GM12878 (cell line): Measurements from ENCODE around the gene FETUB. TPM values are rescaled to one million over a fixed set of nuclear protein-coding genes. Genes with fewer than 3 reads are reported as not detected.

Source experiments
- ATAC-seq: fragments of 200-7000 bp; cut with Tn5 transposase; 3 replicates; pipeline ENCODE4 v1.9.1; 2020; ENCODE audit warnings: mild to moderate bottlenecking, moderate library complexity
- BruUV-seq: library from RNA; stranded (reverse); fragments of 400-500 nt; replicated peaks from 2 replicates; lab custom pipeline; 2021; lab: Mats Ljungman, UMichigan
- CTCF ChIA-PET: fragments of 300-600 bp; sonication (Branson Sonifier 250); formaldehyde crosslinking; extraction: SDS; loops from one replicate; lab custom pipeline; 2021; ENCODE audit warnings: inconsistent platforms; lab: Yijun Ruan, JAX
- POLR2A ChIA-PET: fragments of 350-600 bp; formaldehyde crosslinking; extraction: SDS; loops from one replicate; lab custom pipeline; 2021; ENCODE audit warnings: inconsistent platforms; lab: Charles Lee
- RAD21 ChIA-PET: fragments of 300-600 bp; sonication (Branson Sonifier 250); formaldehyde crosslinking; loops from one replicate; lab custom pipeline; 2023; ENCODE audit warnings: antibody characterized with exemption; ENCODE audit not compliant: unreplicated experiment; lab: Charles Lee
- SMC1A ChIA-PET: fragments of 300-600 bp; sonication (Branson Sonifier 250); formaldehyde crosslinking; loops from one replicate; lab custom pipeline; 2023; ENCODE audit not compliant: unreplicated experiment, uncharacterized antibody; lab: Charles Lee
- DNase-seq: peaks from one replicate; pipeline ENCODE4 v3.0.0-alpha.2; 2011; ENCODE audit warnings: low read depth, low spot score
- FAIRE-seq: peaks from 3 replicates; lab custom pipeline; 2011; peaks lifted over from hg19 to GRCh38; lab: Jason Lieb, UNC
- H2AFZ ChIP-seq: 2 replicates; pipeline ENCODE4 v1.6.0; 2011; ENCODE audit warnings: low read depth, low read length, control low read depth; ENCODE audit not compliant: control insufficient read depth
- H3K27ac ChIP-seq: 2 replicates; pipeline ENCODE4 v1.5.1; 2011; ENCODE audit warnings: control low read depth; ENCODE audit not compliant: control insufficient read depth, insufficient read depth
- H3K27me3 ChIP-seq, 2 experiments: replicated peaks in 1 of 2; 2 replicates each; pipeline versions ENCODE4 v1.6.0 to v1.6.1; 2011; ENCODE audit warnings: low read length in 1 of 2; ENCODE audit not compliant: control insufficient read depth in 2 of 2, insufficient read depth in 2 of 2
- H3K36me3 ChIP-seq, 2 experiments: 2 replicates each; pipeline ENCODE4 v1.5.1; 2011; ENCODE audit warnings: low read length in 1 of 2; ENCODE audit not compliant: control insufficient read depth in 2 of 2, insufficient read depth in 2 of 2
- H3K4me1 ChIP-seq: 2 replicates; pipeline ENCODE4 v1.6.1; 2011; ENCODE audit warnings: mild to moderate bottlenecking, low read length, moderate library complexity, mixed read lengths; ENCODE audit not compliant: control insufficient read depth, insufficient read depth
- H3K4me2 ChIP-seq: 2 replicates; pipeline ENCODE4 v1.6.0; 2011; ENCODE audit warnings: control low read depth; ENCODE audit not compliant: control insufficient read depth, insufficient read depth
- H3K4me3 ChIP-seq: fragments of 200-600 bp; sonication (generic); 2 replicates; pipeline ENCODE4 v1.5.1; 2016
- H3K79me2 ChIP-seq: 2 replicates; pipeline ENCODE4 v1.6.0; 2011; ENCODE audit warnings: low read length; ENCODE audit not compliant: control insufficient read depth, insufficient read depth
- H3K9ac ChIP-seq: 2 replicates; pipeline ENCODE4 v1.8.0; 2011; ENCODE audit warnings: low read length, control low read depth, mixed read lengths; ENCODE audit not compliant: control insufficient read depth, insufficient read depth
- H3K9me3 ChIP-seq: replicated peaks from 3 replicates; pipeline ENCODE4 v1.5.1; 2011; ENCODE audit warnings: mild to moderate bottlenecking, low read length; ENCODE audit not compliant: control insufficient read depth, insufficient read depth
- H4K20me1 ChIP-seq: 2 replicates; pipeline ENCODE4 v1.6.0; 2011; ENCODE audit not compliant: control insufficient read depth, insufficient read depth
- CBFB ChIP-seq: IDR thresholded peaks from 2 replicates; pipeline ENCODE4 v1.6.1; 2016; ENCODE audit warnings: antibody characterized with exemption, low read depth
- EGR1 ChIP-seq, 2 experiments: IDR thresholded peaks; 1 replicate in 1 of 2; 2 replicates in 1 of 2; pipeline ENCODE4 v1.6.1; 2011 to 2012; ENCODE audit warnings: low read depth in 2 of 2, low read length in 2 of 2, borderline replicate concordance in 1 of 2, mild to moderate bottlenecking in 1 of 2, moderate library complexity in 1 of 2
- EZH2 ChIP-seq: IDR thresholded peaks from 2 replicates; pipeline ENCODE4 v1.6.1; 2012; ENCODE audit warnings: low read depth, mild to moderate bottlenecking, control low read depth, inconsistent platforms, low read length, borderline replicate concordance; ENCODE audit not compliant: control insufficient read depth
- FOS ChIP-seq: IDR thresholded peaks from 3 replicates; pipeline ENCODE4 v1.6.1; 2011; ENCODE audit warnings: borderline replicate concordance; ENCODE audit not compliant: insufficient read length; ENCODE audit errors: extremely low read depth
- FOXK2 ChIP-seq: fragments of 450-650 bp; IDR thresholded peaks from 2 replicates; pipeline ENCODE4 v1.6.1; 2017; ENCODE audit warnings: mild to moderate bottlenecking, moderate library complexity
- MEF2A ChIP-seq: IDR thresholded peaks from 2 replicates; pipeline ENCODE4 v1.6.1; 2011; ENCODE audit warnings: low read depth, mild to moderate bottlenecking, low read length, moderate library complexity; ENCODE audit not compliant: insufficient read depth
- MTA2 ChIP-seq: fragments of 450-650 bp; IDR thresholded peaks from 2 replicates; pipeline ENCODE4 v1.6.1; 2016; ENCODE audit warnings: low read depth, mild to moderate bottlenecking, moderate library complexity
- POU2F2 ChIP-seq: IDR thresholded peaks from 3 replicates; pipeline ENCODE4 v1.6.1; 2011; ENCODE audit warnings: low read depth, mild to moderate bottlenecking, low read length, borderline replicate concordance
- SRF ChIP-seq, 2 experiments: IDR thresholded peaks; 2 replicates each; pipeline ENCODE4 v1.6.1; 2011; ENCODE audit warnings: low read depth in 2 of 2, low read length in 2 of 2, mild to moderate bottlenecking in 1 of 2, moderate library complexity in 1 of 2
- WGBS: methylation state at CpG from one replicate; pipeline ENCODE4 v1.1.6; 2016; ENCODE audit warnings: low lambda C conversion rate; ENCODE audit not compliant: insufficient replicate concordance, insufficient coverage; ENCODE audit errors: missing lambda C conversion rate; 5-methylcytosine and 5-hydroxymethylcytosine counted together
- in situ Hi-C: fragments of 300-500 bp; cut with MboI; formaldehyde crosslinking; loops from 9 replicates; pipeline ENCODE4 v1.14.3; 2018; ENCODE audit warnings: mixed read lengths
- intact Hi-C: fragments of 100-400 bp; cut with micrococcal nuclease; formaldehyde crosslinking; loops from one replicate; pipeline ENCODE4 v1.14.2; 2022; ENCODE audit not compliant: unreplicated experiment
- polyA plus RNA-seq, 11 experiments: library from polyadenylated mRNA; depleted of rRNA in 4 of 11; unstranded in 6 of 11; stranded (reverse) in 5 of 11; fragments of >200 nt; fragmentation: Nextera tagmentation in 4 of 11; fragmentation: Illumina TruSeq in 1 of 11; extraction: Ambion mirVana in 4 of 11; extraction: Trizol in 1 of 11; gene quantifications; 1 replicate in 1 of 11; 2 replicates in 10 of 11; pipeline versions ENCODE4 v1.2.1 to v1.2.3, GENCODE V29; 2011 to 2016; ENCODE audit warnings: inconsistent platforms in 2 of 11, missing spikeins in 2 of 11, low read depth in 1 of 11
- total RNA-seq, 4 experiments: library from RNA; depleted of rRNA in 3 of 4; stranded (reverse); fragments of >200 nt in 3 of 4; fragmentation: Illumina TruSeq in 1 of 4; extraction: Trizol in 1 of 4; gene quantifications; 2 replicates each; pipeline versions ENCODE4 v1.2.1 to v1.2.3, GENCODE V29; 2013 to 2021
- TF ChIP-seq, protein P1 (sequence below): fragments of 450-650 bp; IDR thresholded peaks from 2 replicates; pipeline ENCODE4 v1.6.1; 2017; ENCODE audit warnings: mild to moderate bottlenecking, low read depth, inconsistent platforms; ENCODE audit not compliant: poor library complexity, severe bottlenecking
- TF ChIP-seq, protein P2 (sequence below): fragments of 450-650 bp; IDR thresholded peaks from 2 replicates; pipeline ENCODE4 v1.6.1; 2017; ENCODE audit warnings: borderline replicate concordance
- TF ChIP-seq, protein P3 (sequence below): IDR thresholded peaks from 2 replicates; pipeline ENCODE4 v1.6.1; 2012; ENCODE audit warnings: mild to moderate bottlenecking, low read depth, low read length

The FETUB gene
- total and polyA plus RNA-seq, 10 of the 15 experiments (the other 5 are each of a cell fraction or from before 2014, with no cell fraction given): not detected

DNA sequence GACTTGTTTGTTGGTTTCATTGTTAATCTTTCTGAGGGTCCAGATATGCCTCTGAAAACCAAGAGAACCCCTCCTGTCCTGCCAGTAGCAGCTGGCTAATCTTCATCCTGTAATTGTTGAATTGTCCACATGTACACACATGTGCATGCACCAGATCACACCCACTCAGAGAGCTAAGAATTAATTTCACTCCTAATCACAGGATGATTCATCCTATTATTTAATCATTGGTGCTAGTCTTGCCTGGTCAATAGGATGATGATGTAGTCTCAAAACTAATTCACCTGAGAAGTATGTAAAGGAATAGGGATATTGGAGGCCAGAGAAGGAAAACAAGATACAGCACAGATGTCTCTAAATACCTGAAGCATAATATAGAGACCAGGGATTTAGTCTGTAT is 35.1 kb upstream of the FETUB start (continued):
- TF ChIP-seq EGR1 (IDR thresholded peaks at IDR 0.05; ENCODE audit: borderline replicate concordance in 1 of 2, low read depth in 2 of 2, low read length in 2 of 2): no peak
- TF ChIP-seq, protein P1, sequence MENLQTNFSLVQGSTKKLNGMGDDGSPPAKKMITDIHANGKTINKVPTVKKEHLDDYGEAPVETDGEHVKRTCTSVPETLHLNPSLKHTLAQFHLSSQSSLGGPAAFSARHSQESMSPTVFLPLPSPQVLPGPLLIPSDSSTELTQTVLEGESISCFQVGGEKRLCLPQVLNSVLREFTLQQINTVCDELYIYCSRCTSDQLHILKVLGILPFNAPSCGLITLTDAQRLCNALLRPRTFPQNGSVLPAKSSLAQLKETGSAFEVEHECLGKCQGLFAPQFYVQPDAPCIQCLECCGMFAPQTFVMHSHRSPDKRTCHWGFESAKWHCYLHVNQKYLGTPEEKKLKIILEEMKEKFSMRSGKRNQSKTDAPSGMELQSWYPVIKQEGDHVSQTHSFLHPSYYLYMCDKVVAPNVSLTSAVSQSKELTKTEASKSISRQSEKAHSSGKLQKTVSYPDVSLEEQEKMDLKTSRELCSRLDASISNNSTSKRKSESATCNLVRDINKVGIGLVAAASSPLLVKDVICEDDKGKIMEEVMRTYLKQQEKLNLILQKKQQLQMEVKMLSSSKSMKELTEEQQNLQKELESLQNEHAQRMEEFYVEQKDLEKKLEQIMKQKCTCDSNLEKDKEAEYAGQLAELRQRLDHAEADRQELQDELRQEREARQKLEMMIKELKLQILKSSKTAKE: no peak
- no peak for TF ChIP-seq POU2F2
- TF ChIP-seq FOS: no peak

- SMC1A ChIA-PET: interaction anchor here (1.2 kb wide), 1 partner anchor 9 kb away, joined by 3 read pairs; no protein-coding TSS in a partner anchor
- H3K4me2 ChIP-seq: no peak overlapping the region
- CTCF ChIA-PET: interaction anchor here (1.8 to 3.9 kb wide), 2 partner anchors 9 to 11 kb away, joined by 6 to 22 read pairs; no protein-coding TSS in a partner anchor
- WGBS: 55% methylated on average over 5 of the region's 5 CpGs
- BruUV-seq: no TSS peak
- intact Hi-C loops: no loop called here
- ATAC-seq (no peak), FAIRE-seq (no peak), DNase-seq (no peak)
- POLR2A ChIA-PET: no interaction called here
- in situ Hi-C loops: loop anchor here (5.0 kb wide), 1 partner anchor 624 kb away; no protein-coding TSS in a partner anchor
- H3K4me1 ChIP-seq: no peaks in the 10 kb centered on the region
- no peak overlapping the region for H3K9ac ChIP-seq
- no peaks in the 10 kb centered on the region for H4K20me1 ChIP-seq
- H2AFZ ChIP-seq: no peak overlapping the region
- H3K4me3 ChIP-seq: no peak overlapping the region
- RAD21 ChIA-PET: no interaction called here
- H3K27ac ChIP-seq: no peak overlapping the region
- H3K9me3 ChIP-seq: no peaks in the 10 kb centered on the region
- H3K27me3 ChIP-seq: no peaks in the 10 kb centered on the region
- H3K79me2 ChIP-seq: no peaks in the 10 kb centered on the region
- no peaks in the 10 kb centered on the region for H3K36me3 ChIP-seq
- TF ChIP-seq, protein P2, sequence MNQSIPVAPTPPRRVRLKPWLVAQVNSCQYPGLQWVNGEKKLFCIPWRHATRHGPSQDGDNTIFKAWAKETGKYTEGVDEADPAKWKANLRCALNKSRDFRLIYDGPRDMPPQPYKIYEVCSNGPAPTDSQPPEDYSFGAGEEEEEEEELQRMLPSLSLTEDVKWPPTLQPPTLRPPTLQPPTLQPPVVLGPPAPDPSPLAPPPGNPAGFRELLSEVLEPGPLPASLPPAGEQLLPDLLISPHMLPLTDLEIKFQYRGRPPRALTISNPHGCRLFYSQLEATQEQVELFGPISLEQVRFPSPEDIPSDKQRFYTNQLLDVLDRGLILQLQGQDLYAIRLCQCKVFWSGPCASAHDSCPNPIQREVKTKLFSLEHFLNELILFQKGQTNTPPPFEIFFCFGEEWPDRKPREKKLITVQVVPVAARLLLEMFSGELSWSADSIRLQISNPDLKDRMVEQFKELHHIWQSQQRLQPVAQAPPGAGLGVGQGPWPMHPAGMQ: no peak
- TF ChIP-seq FOXK2 (no peak), SRF (IDR thresholded peaks at IDR 0.05; ENCODE audit: low read depth in 2 of 2, low read length in 2 of 2) (no peak), CBFB (no peak), MEF2A (no peak), EZH2 (no peak), MTA2 (no peak)
- TF ChIP-seq, protein P3, sequence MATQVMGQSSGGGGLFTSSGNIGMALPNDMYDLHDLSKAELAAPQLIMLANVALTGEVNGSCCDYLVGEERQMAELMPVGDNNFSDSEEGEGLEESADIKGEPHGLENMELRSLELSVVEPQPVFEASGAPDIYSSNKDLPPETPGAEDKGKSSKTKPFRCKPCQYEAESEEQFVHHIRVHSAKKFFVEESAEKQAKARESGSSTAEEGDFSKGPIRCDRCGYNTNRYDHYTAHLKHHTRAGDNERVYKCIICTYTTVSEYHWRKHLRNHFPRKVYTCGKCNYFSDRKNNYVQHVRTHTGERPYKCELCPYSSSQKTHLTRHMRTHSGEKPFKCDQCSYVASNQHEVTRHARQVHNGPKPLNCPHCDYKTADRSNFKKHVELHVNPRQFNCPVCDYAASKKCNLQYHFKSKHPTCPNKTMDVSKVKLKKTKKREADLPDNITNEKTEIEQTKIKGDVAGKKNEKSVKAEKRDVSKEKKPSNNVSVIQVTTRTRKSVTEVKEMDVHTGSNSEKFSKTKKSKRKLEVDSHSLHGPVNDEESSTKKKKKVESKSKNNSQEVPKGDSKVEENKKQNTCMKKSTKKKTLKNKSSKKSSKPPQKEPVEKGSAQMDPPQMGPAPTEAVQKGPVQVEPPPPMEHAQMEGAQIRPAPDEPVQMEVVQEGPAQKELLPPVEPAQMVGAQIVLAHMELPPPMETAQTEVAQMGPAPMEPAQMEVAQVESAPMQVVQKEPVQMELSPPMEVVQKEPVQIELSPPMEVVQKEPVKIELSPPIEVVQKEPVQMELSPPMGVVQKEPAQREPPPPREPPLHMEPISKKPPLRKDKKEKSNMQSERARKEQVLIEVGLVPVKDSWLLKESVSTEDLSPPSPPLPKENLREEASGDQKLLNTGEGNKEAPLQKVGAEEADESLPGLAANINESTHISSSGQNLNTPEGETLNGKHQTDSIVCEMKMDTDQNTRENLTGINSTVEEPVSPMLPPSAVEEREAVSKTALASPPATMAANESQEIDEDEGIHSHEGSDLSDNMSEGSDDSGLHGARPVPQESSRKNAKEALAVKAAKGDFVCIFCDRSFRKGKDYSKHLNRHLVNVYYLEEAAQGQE: no peak
These were observed 34.3 kb upstream of the FETUB start for GRCh38 chr3:186605561-186606545.
